ENCODE measurements around the gene SLC16A2. TPM values are rescaled to one million over a fixed set of nuclear protein-coding genes. Genes with fewer than 3 reads are reported as not detected.
"Not testable (repeated sequence)": the region's sequence is repeated elsewhere in the genome, so short reads cannot be mapped to it uniquely, and the experiment has no call there.

Gene SLC16A2
- total RNA-seq, 1 donor from 2014 or later, result 17.1 TPM

DNA sequence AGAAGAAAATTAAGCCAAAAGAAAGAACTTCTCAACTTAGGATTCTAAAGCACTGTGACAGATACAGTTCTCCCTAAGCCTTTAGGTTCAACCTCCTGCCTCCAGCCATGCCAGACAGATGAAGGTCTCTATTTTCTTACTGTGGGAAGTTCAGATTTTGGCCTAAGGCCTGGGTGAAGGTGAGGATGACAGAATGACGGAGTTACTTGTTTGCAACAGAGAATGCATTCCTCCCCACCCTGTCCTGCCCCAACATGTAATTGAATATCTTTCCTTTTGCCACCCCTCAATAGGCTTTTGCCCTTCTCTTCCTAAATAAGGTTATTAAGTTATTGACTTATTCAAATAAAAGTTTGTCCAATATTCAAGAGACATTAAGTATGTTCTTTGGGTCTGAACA is 25.6 kb downstream of the SLC16A2 start:
- no peak for DNase-seq

DNA sequence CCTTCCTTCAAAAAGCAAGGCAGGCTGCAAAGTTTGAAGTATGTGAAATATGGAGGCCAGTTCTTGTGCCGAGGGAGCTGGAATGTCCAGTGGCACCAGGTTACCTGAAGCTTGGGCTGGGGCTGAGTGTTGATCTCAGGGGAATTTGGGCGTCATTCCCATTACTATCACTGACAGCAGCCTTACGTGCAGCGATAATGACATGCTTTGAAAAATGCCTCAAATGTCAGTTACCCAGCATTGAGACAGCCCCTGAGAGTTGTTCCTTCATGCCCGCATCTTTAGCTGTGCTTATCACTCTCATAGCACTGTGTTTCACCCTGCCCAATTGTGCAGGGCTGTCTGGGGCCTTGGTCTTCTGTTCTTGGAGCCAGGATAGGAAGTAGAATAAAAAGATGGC is 27.4 kb downstream of the SLC16A2 start:
- no peak for DNase-seq

GRCh38 chrX:74449322-74449936 is 28.1 kb downstream of the SLC16A2 start:
- no peak for DNase-seq

DNA sequence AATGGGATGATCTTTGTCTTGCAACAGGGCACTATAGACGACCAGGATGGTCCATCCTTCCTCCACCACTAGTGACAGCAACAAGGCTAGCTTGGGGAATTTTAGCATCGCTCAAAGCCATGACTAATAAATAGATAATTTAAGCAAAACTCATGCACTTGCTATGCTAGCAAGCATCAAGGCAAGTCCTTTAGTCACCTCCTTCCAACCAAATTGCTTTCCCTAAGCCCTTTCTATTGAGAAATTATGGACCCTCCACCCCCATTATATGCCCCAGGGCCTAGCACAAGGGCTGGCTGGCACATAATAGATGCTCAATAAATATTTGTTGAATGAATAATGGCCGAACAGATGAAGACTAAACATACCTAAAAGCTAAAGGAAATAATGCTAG is 28.6 kb downstream of the SLC16A2 start:
- DNase-seq, result no peak

- no peak for DNase-seq
Observed at GRCh38 chrX:74450803-74451449, 29.6 kb downstream of the SLC16A2 start.

GRCh38 chrX:74451450-74452198 is 30.3 kb downstream of the SLC16A2 start:
- DNase-seq, result peak; percentile 31

DNA sequence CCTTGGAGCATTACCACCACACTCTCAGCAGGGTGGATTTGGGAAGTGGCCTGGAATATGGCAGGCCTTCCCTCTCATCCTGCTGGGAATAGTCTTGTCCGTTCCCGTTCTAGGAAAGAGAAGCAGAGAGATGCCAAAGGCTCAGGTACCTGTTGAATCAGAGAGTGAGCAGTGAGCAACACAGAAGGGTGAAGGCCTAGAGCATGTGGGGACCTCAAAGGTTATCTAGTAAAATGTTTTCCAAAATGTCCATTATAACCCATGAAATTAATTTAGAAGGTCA is 30.8 kb downstream of the SLC16A2 start:
- no peak for DNase-seq

- no peak for DNase-seq
Observed at GRCh38 chrX:74453178-74453577, 31.9 kb downstream of the SLC16A2 start.

DNA sequence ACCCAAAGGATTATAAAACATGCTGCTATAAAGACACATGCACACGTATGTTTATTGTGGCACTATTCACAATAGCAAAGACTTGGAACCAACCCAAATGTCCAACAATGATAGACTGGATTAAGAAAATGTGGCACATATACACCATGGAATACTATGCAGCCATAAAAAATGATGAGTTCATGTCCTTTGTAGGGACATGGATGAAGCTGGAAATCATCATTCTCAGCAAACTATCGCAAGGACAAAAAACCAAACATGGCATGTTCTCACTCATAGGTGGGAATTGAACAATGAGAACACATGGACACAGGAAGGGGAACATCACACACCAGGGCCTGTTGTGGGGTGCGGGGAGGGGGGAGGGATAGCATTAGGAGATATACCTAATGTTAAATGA is 32.9 kb downstream of the SLC16A2 start:
- DNase-seq, result not testable (repeated sequence)

- no peak for DNase-seq
Observed at GRCh38 chrX:74458736-74459135, 37.4 kb downstream of the SLC16A2 start.

DNA sequence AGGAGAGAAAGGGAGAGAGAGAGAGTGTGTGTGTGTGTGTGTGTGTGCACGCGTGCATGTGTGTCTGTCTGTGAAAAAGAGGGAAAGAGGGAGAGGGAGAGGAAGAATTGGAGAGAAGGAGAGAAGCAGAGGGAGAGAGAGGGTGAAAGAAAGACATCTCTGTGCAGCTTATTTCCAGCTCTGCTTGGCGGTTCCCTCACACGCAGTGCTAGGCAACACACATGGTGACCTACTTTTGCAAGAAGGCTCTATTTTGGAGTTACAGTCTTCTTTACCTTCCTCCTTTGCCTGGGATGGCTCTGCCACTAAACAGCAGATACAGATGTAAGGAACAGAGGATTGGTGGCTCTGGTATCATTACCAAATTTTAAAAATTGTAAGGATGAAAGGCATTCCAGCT is 40.1 kb downstream of the SLC16A2 start:
- no peak for DNase-seq

DNA sequence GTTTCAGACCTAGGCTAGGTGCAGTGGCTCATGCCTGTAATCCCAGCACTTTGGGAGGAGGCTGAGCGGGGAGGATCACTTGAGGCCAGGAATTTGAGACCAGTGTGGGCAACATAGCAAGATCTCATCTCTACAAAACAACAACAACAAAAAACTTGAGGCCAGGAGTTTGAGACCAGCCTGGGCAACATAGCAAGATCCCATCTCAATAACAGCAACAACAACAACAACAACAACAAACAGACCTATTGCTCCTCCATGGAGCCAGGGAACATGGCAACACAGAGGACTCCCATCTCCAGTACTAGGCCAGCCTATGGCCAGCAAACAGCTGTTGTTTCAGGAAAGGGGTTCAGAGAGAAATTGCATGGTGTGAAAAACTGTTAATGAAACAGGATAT is 43.4 kb downstream of the SLC16A2 start:
- no peak for DNase-seq

DNA sequence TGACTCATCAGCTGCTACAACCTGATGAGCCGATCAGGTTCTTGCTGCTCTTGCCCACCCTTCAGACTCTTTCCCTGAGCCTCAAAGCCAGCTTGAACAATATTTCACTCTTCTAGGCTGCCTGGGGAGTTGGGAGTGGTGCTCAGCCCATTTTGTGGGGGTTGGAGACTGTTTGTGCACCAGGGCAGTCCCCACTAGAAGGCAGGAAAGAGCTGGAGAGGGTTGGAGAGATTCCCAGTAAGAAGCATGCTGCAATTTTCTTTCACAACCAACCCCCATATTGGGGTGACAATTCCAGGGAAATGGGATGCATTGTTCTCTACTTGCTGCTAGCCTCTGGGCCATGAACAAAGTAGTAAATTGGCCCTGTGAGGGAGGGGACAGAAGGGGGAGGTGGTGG is 44.1 kb downstream of the SLC16A2 start:
- no peak for DNase-seq

DNA sequence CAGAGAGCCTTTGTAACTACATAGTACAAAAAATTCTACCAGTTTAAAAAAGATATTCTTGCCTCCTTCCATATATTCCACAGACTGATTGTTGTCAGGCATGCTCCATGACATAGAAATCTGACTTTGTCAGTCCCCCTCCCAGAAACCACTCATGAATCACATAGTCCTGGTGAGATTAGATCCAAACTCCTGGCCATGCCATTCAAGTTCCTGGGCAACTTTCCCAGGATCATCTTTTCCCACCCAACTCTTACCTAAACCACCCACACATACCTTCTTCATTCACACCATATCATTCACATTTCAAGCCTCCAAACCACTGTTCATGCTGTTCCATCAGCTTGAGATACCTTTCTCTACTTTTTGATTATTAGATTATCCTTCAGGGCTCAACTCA is 46.4 kb downstream of the SLC16A2 start:
- no peak for DNase-seq

GRCh38 chrX:74473116-74473515 is 51.8 kb downstream of the SLC16A2 start:
- DNase-seq, result not testable (repeated sequence)

GRCh38 chrX:74490247-74490646 is 69.0 kb downstream of the SLC16A2 start:
- DNase-seq, result no peak

- peak; percentile 24 for DNase-seq
Observed at GRCh38 chrX:74492720-74493201, 71.5 kb downstream of the SLC16A2 start.

DNA sequence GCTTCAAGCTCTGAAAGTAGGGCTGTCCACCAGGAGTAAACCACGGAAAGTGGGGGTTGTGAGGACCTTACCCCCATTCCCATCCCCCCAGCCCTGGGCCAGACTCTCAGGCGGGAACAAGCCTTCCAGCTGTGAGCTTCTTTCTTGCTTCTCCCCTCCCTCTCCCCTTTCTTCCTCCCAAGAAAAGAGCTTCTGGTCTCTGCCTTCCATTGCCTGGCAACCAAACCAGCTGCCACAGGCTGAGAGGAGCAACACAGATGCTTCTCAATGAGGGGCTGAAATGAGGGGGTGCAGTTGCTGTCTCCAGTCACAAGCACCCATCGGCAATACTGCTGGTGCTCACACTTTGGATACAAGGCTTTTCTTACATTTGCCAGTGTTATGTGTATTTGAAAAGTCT is 72.5 kb downstream of the SLC16A2 start:
- peak; percentile 63 for DNase-seq

DNA sequence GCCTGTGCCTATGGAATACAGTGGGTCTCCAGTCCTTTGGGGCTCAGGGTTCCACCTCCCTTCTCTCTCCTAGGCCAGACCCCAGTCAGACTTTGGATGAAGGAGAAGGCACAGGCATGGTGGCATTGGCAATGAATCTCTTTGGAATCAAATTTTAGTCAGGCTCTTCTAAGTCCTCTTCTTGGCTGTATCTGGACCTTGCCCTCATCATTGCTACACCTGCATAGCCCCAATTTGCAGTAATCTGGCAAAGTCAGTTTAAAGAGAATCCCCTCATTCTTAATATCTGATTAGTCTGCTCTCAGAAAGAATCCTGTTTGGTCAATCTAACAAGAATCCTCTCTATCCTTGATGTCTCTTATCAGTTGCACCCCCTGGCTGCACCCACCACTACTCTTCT is 77.6 kb downstream of the SLC16A2 start:
- no peak for DNase-seq

GRCh38 chrX:74500067-74500466 is 78.8 kb downstream of the SLC16A2 start:
- DNase-seq, result no peak

DNA sequence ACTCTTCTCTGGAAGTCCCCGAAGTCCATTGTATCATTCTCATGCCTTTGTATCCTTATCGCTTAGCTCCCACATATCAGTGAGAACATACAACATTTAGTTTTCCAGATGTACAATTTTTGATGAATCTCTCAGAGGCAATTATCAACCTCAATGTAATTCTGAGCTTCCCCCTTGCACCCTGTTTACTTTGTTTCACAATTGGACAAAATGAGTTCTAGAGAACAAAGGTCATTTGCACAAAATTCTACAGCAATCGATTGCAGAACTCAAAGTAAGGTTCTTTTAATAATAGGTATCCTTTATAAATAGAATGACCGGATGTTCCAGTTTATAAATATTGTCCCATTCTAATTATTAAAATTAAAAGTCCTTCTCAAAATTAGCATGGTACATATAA is 79.3 kb downstream of the SLC16A2 start:
- DNase-seq, result no peak

DNA sequence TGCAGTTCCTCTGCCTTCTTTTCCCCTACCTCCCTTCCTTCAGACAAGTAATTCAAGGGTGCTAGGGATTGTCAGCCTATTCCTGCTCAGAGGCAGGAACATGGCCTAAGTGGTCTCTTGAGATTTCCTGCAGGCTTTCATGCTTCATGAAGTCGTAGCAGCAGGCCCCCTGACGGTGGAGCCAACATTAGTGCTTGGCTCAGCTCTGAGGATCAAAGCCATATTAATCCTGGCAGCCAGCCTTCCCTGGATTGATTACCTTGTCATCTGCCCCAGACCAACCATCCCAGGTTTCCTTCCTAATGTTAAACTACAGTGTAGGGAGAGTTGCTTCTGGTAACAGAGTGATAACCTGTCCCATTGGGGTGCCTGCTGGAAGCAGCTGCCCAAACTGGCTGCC is 84.1 kb downstream of the SLC16A2 start:
- no peak for DNase-seq

DNA sequence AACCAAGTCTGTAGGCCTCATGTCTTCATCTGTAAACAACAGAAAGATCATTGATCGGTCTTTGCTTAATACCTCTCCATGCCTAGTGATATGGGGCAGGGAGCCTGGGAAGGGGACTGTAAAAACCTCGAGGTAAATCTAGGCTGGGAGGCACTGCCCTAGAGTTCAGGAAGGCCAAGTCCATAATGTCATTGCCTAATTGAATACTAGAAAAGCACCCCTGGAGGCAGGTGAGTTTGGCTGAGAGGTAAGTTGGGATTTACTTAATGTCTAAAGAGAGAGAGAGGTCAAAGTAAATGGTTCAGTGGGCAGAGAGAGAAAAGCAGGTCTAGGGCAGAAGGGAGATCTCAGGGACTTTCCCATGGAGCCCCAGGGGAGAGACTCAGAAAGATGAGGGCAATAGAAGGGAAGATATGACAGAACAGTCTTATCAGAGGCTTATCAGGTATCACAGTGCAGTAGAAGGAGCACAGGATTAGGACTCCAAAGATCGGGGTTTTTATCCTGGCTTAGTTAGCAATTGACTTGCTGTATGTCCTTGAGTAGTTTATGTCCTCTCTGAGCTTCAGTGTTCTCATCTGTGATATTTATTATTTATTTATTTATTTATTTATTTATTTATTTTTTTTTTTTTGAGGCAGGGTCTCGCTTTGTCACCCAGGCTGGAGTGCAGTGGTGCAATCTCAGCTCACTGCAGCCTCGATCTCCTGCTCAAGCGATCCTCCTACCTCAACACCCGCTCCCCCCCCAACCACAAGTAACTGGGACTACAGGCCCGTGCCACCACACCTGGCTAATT is 85.2 kb downstream of the SLC16A2 start:
- DNase-seq, result no peak
